PC-9 (cell line): Measurements from ENCODE around the gene FOXL2NB.

Source experiments
- CTCF ChIP-seq: fragments of 200-600 bp; sonication (generic); conservative IDR thresholded peaks from 2 replicates; pipeline ENCODE4 v1.6.1; 2017; ENCODE audit warnings: mixed run types, antibody characterized with exemption, mild to moderate bottlenecking, moderate library complexity
- EZH2 ChIP-seq: fragments of 200-600 bp; sonication (generic); IDR thresholded peaks from 2 replicates; pipeline ENCODE4 v1.8.0; 2017; ENCODE audit warnings: antibody characterized with exemption, low read depth

GRCh38 chr3:138938877-138939560, 8.0 kb upstream of the FOXL2NB start:
- TF ChIP-seq CTCF (no peak), EZH2 (no peak)
